Measurements from ENCODE around the gene RHOH. TPM values are rescaled to one million over a fixed set of nuclear protein-coding genes. Genes with fewer than 3 reads are reported as not detected.

RHOH gene
- total RNA-seq, 1 donor from 2014 or later: not detected

DNA sequence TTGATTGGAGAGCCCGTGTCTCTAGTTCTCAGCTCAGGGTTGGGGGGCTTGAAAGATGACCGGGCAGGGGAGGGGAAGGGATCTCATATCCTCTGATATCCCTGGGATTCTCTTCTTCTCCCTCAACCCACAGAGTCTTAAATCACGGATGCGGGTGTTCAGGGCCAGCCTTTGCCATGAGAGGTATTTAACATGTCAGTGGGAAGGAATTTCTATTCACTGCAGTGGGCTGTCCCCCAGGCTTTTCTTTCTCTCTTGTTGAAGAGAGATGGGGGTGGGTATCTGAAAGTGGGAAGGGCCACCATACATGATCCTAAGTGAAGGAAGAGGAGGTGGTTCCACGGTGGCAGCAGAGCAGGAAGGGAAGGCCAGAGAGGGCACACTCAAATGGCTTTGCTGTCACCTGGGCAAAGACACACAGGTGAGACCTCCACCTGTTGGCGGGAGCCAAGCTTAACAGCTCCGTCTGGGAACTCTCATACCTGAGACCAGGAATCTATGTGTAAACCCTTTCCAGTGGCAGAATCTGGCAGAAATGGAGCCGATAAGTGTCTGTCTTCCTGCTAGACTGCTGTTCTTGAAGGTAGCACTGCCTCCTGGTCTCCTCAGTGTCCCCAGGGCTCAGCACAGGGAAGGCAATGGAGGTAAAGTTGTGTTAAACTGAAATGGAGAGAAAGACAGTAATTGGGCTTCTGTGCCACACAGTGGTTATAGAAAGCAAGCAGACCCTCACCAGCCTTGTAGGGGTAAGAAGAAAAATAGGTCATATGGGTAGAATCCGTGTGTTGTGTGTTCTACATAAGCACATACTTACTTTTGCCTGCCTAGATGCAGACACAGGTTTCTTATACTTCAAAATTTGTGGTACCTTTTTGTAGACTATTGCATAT is 49.4 kb downstream of the RHOH start:
- no peaks in the 10 kb centered on the region for H3K27me3 ChIP-seq (ENCODE audit: insufficient read depth, low read length)
- peaks cover 2% of the 10 kb centered on the region for H3K27me3 Mint-ChIP-seq (ENCODE audit: low read depth, unreplicated experiment)
- H4K20me1 ChIP-seq (ENCODE audit: insufficient read depth, low read length): no peaks in the 10 kb centered on the region
- H3K4me3 Mint-ChIP-seq (ENCODE audit: unreplicated experiment): no peak overlapping the region
- no peak overlapping the region for H3K27ac ChIP-seq (ENCODE audit: low read depth, low read length)
- no peak overlapping the region for H3K4me3 ChIP-seq (ENCODE audit: insufficient read depth, low read depth, low read length)
- H3K9me3 ChIP-seq (ENCODE audit: insufficient read depth, low read depth, low read length): no peaks in the 10 kb centered on the region
- no peaks in the 10 kb centered on the region for H3K36me3 ChIP-seq (ENCODE audit: insufficient read depth, low read length)
- peak overlapping the region; percentile 58 for H3K27ac Mint-ChIP-seq (ENCODE audit: unreplicated experiment)
- H3K9me3 Mint-ChIP-seq (ENCODE audit: unreplicated experiment): no peaks in the 10 kb centered on the region
- no peak overlapping the region for H3K4me2 ChIP-seq (ENCODE audit: low read length)
- H3K36me3 Mint-ChIP-seq (ENCODE audit: low read depth, unreplicated experiment): no peaks in the 10 kb centered on the region
- DNase-seq (ENCODE audit: low read depth) (peak; percentile 16), FAIRE-seq (no peak)
- no peak overlapping the region for H3K9ac ChIP-seq (ENCODE audit: low read length)
- TF ChIP-seq EZH2 (IDR thresholded peaks at IDR 0.05; ENCODE audit: insufficient read depth, low read length): no peak
- TF ChIP-seq, protein P1, sequence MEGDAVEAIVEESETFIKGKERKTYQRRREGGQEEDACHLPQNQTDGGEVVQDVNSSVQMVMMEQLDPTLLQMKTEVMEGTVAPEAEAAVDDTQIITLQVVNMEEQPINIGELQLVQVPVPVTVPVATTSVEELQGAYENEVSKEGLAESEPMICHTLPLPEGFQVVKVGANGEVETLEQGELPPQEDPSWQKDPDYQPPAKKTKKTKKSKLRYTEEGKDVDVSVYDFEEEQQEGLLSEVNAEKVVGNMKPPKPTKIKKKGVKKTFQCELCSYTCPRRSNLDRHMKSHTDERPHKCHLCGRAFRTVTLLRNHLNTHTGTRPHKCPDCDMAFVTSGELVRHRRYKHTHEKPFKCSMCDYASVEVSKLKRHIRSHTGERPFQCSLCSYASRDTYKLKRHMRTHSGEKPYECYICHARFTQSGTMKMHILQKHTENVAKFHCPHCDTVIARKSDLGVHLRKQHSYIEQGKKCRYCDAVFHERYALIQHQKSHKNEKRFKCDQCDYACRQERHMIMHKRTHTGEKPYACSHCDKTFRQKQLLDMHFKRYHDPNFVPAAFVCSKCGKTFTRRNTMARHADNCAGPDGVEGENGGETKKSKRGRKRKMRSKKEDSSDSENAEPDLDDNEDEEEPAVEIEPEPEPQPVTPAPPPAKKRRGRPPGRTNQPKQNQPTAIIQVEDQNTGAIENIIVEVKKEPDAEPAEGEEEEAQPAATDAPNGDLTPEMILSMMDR (IDR thresholded peaks at IDR 0.05; ENCODE audit: insufficient read depth, low read depth, low read length): no peak
- H3K4me1 Mint-ChIP-seq (ENCODE audit: low read depth, unreplicated experiment): peaks cover 5% of the 10 kb centered on the region
- H3K4me1 ChIP-seq (ENCODE audit: insufficient read depth, low read length): no peaks in the 10 kb centered on the region
- no peak overlapping the region for H2AFZ ChIP-seq (ENCODE audit: low read depth, low read length)
- no peaks in the 10 kb centered on the region for H3K79me2 ChIP-seq (ENCODE audit: insufficient read depth, low read length)

DNA sequence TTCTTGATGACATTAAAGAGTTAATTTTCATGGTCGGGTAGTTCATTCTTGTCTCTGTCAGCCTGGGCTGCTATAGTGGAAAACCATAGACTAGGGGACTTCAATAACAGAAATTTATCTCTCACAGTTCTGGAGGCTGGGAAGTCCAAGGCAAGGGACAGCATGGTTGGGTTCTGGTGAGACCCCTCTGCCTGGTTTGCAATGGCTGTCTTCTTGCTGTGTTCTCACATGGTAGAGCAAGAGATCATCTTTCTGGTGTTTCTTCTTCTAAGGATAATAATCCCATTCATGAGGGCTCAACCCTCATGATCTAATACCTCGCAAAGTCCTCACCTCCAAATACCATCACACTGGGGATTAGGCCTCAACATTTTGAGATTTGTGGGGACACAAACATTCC is 50.1 kb downstream of the RHOH start:
- H3K9ac ChIP-seq (ENCODE audit: low read length): no peak overlapping the region
- FAIRE-seq (no peak), DNase-seq (ENCODE audit: low read depth) (no peak)
- H2AFZ ChIP-seq (ENCODE audit: low read depth, low read length): no peak overlapping the region
- Mint-ChIP-seq H3K27ac (ENCODE audit: unreplicated experiment) (no peak overlapping the region), H3K27me3 (ENCODE audit: low read depth, unreplicated experiment) (peaks cover 2% of the 10 kb centered on the region), H3K4me1 (ENCODE audit: low read depth, unreplicated experiment) (peaks cover 5% of the 10 kb centered on the region), H3K4me3 (ENCODE audit: unreplicated experiment) (no peak overlapping the region), H3K36me3 (ENCODE audit: low read depth, unreplicated experiment) (no peaks in the 10 kb centered on the region), H3K9me3 (ENCODE audit: unreplicated experiment) (no peaks in the 10 kb centered on the region)
- no peaks in the 10 kb centered on the region for H3K36me3 ChIP-seq (ENCODE audit: insufficient read depth, low read length)
- H3K27ac ChIP-seq (ENCODE audit: low read depth, low read length): no peak overlapping the region
- no peaks in the 10 kb centered on the region for H3K4me1 ChIP-seq (ENCODE audit: insufficient read depth, low read length)
- no peaks in the 10 kb centered on the region for H3K9me3 ChIP-seq (ENCODE audit: insufficient read depth, low read depth, low read length)
- H3K27me3 ChIP-seq (ENCODE audit: insufficient read depth, low read length): no peaks in the 10 kb centered on the region
- H3K4me2 ChIP-seq (ENCODE audit: low read length): no peak overlapping the region
- H3K79me2 ChIP-seq (ENCODE audit: insufficient read depth, low read length): no peaks in the 10 kb centered on the region
- no peaks in the 10 kb centered on the region for H4K20me1 ChIP-seq (ENCODE audit: insufficient read depth, low read length)
- H3K4me3 ChIP-seq (ENCODE audit: insufficient read depth, low read depth, low read length): no peak overlapping the region
- TF ChIP-seq, protein P1 (IDR thresholded peaks at IDR 0.05; ENCODE audit: insufficient read depth, low read depth, low read length): no peak
- no peak for TF ChIP-seq EZH2 (IDR thresholded peaks at IDR 0.05; ENCODE audit: insufficient read depth, low read length)

- no peaks in the 10 kb centered on the region for H3K4me1 ChIP-seq (ENCODE audit: insufficient read depth, low read length)
- H3K4me3 ChIP-seq (ENCODE audit: insufficient read depth, low read depth, low read length): no peak overlapping the region
- Mint-ChIP-seq H3K36me3 (ENCODE audit: low read depth, unreplicated experiment) (no peaks in the 10 kb centered on the region), H3K27me3 (ENCODE audit: low read depth, unreplicated experiment) (peaks cover 2% of the 10 kb centered on the region), H3K4me3 (ENCODE audit: unreplicated experiment) (no peak overlapping the region), H3K9me3 (ENCODE audit: unreplicated experiment) (no peaks in the 10 kb centered on the region), H3K4me1 (ENCODE audit: low read depth, unreplicated experiment) (peaks cover 5% of the 10 kb centered on the region), H3K27ac (ENCODE audit: unreplicated experiment) (no peak overlapping the region)
- FAIRE-seq (no peak), DNase-seq (ENCODE audit: low read depth) (no peak)
- no peak overlapping the region for H2AFZ ChIP-seq (ENCODE audit: low read depth, low read length)
- H3K36me3 ChIP-seq (ENCODE audit: insufficient read depth, low read length): no peaks in the 10 kb centered on the region
- H3K79me2 ChIP-seq (ENCODE audit: insufficient read depth, low read length): no peaks in the 10 kb centered on the region
- no peaks in the 10 kb centered on the region for H3K27me3 ChIP-seq (ENCODE audit: insufficient read depth, low read length)
- no peak overlapping the region for H3K4me2 ChIP-seq (ENCODE audit: low read length)
- H3K9ac ChIP-seq (ENCODE audit: low read length): no peak overlapping the region
- no peaks in the 10 kb centered on the region for H3K9me3 ChIP-seq (ENCODE audit: insufficient read depth, low read depth, low read length)
- H3K27ac ChIP-seq (ENCODE audit: low read depth, low read length): no peak overlapping the region
- H4K20me1 ChIP-seq (ENCODE audit: insufficient read depth, low read length): no peaks in the 10 kb centered on the region
- no peak for TF ChIP-seq EZH2 (IDR thresholded peaks at IDR 0.05; ENCODE audit: insufficient read depth, low read length)
- TF ChIP-seq, protein P1 (IDR thresholded peaks at IDR 0.05; ENCODE audit: insufficient read depth, low read depth, low read length): no peak
Measured at GRCh38 chr4:40247350-40247749, 50.5 kb downstream of the RHOH start.

All from astrocyte (in vitro differentiated cells and primary cell).